ENCODE data around the gene ADGRD1. TPM values are rescaled to one million over a fixed set of nuclear protein-coding genes. Genes with fewer than 3 reads are reported as not detected.
A peak's percentile ranks its signal among the peaks of the same experiment; 100 is the strongest.

Gene ADGRD1
- total and polyA plus RNA-seq, 4 donors: 9.9 to 15.4 (median 12.7) TPM

DNA sequence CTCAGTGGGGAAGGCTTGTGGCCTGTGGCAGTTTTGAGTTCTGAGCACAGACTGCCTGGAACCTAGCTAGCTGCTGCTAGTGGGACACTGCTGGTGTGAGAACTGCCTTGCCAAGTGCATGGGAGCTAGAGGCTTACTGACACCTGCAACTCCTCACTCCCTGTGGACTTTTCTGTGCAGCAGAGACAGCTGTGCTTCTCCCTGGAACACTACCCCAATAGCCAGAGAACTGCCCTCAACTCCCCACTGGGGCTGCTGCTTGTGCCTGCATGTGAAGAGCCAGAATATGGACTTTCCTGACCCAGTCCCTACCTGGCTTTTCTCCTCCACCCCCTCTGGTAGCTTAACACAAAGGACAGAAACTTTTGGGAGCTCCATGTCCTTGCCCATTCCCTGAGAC is 222.6 kb downstream of the ADGRD1 start:
- H3K27me3 ChIP-seq (ENCODE audit: control insufficient read depth, insufficient read depth, low read length): no peaks in the 10 kb centered on the region
- no peaks in the 10 kb centered on the region for H3K36me3 ChIP-seq (ENCODE audit: control insufficient read depth, insufficient read depth, low read length)
- no peak overlapping the region for H3K27ac ChIP-seq (ENCODE audit: low read depth, low read length)
- no peaks in the 10 kb centered on the region for H3K9me3 ChIP-seq (ENCODE audit: control insufficient read depth, insufficient read depth, low read length)
- H3K4me1 ChIP-seq (ENCODE audit: control insufficient read depth, insufficient read depth, low read length): no peaks in the 10 kb centered on the region
- DNase-seq (ENCODE audit: low read depth in 4 of 6, low spot score in 6 of 6): no peak
- H3K4me3 ChIP-seq (ENCODE audit: low read depth, low read length): no peak overlapping the region

GRCh38 chr12:131176926-131177325 is 223.2 kb downstream of the ADGRD1 start:
- H3K4me1 ChIP-seq (ENCODE audit: control insufficient read depth, insufficient read depth, low read length): no peaks in the 10 kb centered on the region
- DNase-seq (ENCODE audit: low read depth in 4 of 6, low spot score in 6 of 6): no peak
- WGBS (ENCODE audit: insufficient coverage): 87% methylated on average over 1 of the region's 1 CpG
- H3K27ac ChIP-seq (ENCODE audit: low read depth, low read length): no peak overlapping the region
- no peaks in the 10 kb centered on the region for H3K27me3 ChIP-seq (ENCODE audit: control insufficient read depth, insufficient read depth, low read length)
- no peaks in the 10 kb centered on the region for H3K9me3 ChIP-seq (ENCODE audit: control insufficient read depth, insufficient read depth, low read length)
- no peaks in the 10 kb centered on the region for H3K36me3 ChIP-seq (ENCODE audit: control insufficient read depth, insufficient read depth, low read length)
- no peak overlapping the region for H3K4me3 ChIP-seq (ENCODE audit: low read depth, low read length)

DNA sequence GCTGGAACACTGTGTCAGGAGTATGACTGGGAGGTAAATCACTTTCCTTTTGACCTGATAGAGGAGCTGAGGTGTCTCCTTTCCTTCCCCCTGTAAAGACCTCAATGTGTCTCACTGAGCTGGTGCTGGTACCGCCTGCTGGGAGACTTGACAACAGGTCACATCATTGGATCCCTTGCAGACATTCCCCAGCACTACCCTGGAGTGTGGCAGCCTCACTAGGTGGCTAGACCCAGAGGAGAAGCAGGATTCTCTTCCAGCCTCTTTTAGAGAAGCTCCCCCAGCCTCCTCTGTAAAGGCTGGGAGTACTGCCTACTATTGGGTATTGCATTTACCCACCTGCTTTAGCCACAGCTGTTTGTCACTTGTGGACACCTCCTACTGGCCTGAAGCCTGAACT is 223.9 kb downstream of the ADGRD1 start:
- 91% methylated on average over 1 of the region's 1 CpG for WGBS (ENCODE audit: insufficient coverage)
- Histone ChIP-seq H3K4me1 (ENCODE audit: control insufficient read depth, insufficient read depth, low read length) (no peaks in the 10 kb centered on the region), H3K36me3 (ENCODE audit: control insufficient read depth, insufficient read depth, low read length) (no peaks in the 10 kb centered on the region), H3K27ac (ENCODE audit: low read depth, low read length) (no peak overlapping the region), H3K9me3 (ENCODE audit: control insufficient read depth, insufficient read depth, low read length) (no peaks in the 10 kb centered on the region), H3K4me3 (ENCODE audit: low read depth, low read length) (no peak overlapping the region), H3K27me3 (ENCODE audit: control insufficient read depth, insufficient read depth, low read length) (no peaks in the 10 kb centered on the region)
- no peak for DNase-seq (ENCODE audit: low read depth in 4 of 6, low spot score in 6 of 6)

- Histone ChIP-seq H3K36me3 (ENCODE audit: control insufficient read depth, insufficient read depth, low read length) (no peaks in the 10 kb centered on the region), H3K9me3 (ENCODE audit: control insufficient read depth, insufficient read depth, low read length) (peaks cover 3% of the 10 kb centered on the region), H3K27me3 (ENCODE audit: control insufficient read depth, insufficient read depth, low read length) (no peaks in the 10 kb centered on the region), H3K27ac (ENCODE audit: low read depth, low read length) (no peak overlapping the region), H3K4me3 (ENCODE audit: low read depth, low read length) (no peak overlapping the region), H3K4me1 (ENCODE audit: control insufficient read depth, insufficient read depth, low read length) (peaks cover 4% of the 10 kb centered on the region)
- DNase-seq (ENCODE audit: low read depth in 4 of 6, low spot score in 6 of 6): no peak
- 67% methylated on average over 1 of the region's 1 CpG for WGBS (ENCODE audit: insufficient coverage)
These were observed 233.9 kb downstream of the ADGRD1 start for GRCh38 chr12:131187602-131188001.

DNA sequence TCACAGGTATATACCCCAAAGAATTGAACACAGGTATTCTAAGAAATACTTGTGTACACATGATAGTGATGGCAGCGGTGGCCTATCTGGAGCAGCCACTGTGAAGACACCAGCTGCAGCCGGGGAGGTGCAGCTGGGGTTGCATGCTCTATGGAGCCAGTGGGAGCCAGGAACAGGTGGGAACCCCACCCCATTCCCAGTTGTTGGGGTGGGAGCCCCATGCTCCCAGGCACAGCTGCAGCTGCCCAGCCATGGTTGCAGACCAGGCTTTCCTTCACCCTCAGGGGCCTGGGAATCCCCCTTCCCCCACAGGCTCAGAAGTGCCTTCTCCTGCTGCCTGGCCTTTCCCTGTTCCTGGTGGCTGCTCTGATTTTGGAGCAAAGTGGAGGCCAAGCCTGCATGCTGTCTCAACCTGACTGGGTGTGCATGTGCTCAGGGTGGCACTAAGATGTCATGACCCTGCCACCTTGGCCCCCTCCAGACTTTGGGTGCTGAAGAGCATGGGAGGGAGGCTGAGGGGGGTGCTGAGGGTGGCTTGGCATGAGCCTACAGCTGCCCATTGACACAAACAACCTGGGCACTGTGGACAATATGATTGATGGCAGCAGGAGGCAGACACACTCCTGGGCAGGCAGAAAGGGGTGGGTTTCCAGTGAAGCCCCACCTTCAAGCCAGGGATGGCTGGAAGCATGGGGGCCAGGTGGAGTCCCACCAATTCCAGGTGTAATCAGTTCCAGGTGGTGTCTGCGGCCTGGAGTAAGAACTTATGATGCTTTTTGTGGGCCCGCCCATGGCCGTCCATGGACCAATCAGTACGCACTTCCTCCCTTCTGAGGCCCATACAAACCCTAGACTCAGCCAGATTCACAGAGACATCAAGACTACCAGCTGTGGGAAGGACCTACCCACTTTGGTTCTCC is 234.7 kb downstream of the ADGRD1 start:
- H3K9me3 ChIP-seq (ENCODE audit: control insufficient read depth, insufficient read depth, low read length): peaks cover 3% of the 10 kb centered on the region
- whole genome bisulfite sequencing (ENCODE audit: insufficient coverage): 98% methylated on average over 6 of the region's 6 CpGs

DNA sequence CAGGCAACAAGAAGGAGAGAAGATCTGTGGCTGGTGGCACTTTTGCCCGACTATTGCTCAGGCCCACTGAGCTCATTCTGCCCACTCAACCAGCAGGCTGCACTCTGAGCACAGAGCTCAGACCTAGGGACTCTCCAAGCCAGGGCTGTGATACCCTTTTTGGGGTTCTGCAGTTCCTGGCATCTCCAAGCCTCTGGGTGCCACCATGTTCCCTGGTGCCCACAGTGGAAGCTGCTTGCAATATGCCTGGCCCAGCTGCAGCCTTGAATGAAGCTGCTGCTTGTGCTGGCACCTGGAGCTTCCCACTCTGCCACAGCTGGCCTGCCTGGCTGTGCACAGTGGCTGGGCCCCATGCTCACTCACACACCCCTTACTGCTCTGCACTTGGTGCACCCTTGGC is 236.1 kb downstream of the ADGRD1 start:
- H3K4me3 ChIP-seq (ENCODE audit: low read depth, low read length): no peak overlapping the region
- DNase-seq (ENCODE audit: low read depth in 4 of 6, low spot score in 6 of 6): peak in 1 of 6 donors; percentile 46
- peaks cover 4% of the 10 kb centered on the region for H3K4me1 ChIP-seq (ENCODE audit: control insufficient read depth, insufficient read depth, low read length)
- H3K27me3 ChIP-seq (ENCODE audit: control insufficient read depth, insufficient read depth, low read length): no peaks in the 10 kb centered on the region
- peaks cover 3% of the 10 kb centered on the region for H3K9me3 ChIP-seq (ENCODE audit: control insufficient read depth, insufficient read depth, low read length)
- no peaks in the 10 kb centered on the region for H3K36me3 ChIP-seq (ENCODE audit: control insufficient read depth, insufficient read depth, low read length)
- H3K27ac ChIP-seq (ENCODE audit: low read depth, low read length): no peak overlapping the region
- WGBS (ENCODE audit: insufficient coverage): no CpG with 5 or more reads among the region's 1 CpG

More for the DNA sequence above, 234.7 kb downstream of the ADGRD1 start:
- no peaks in the 10 kb centered on the region for H3K27me3 ChIP-seq (ENCODE audit: control insufficient read depth, insufficient read depth, low read length)
- H3K4me1 ChIP-seq (ENCODE audit: control insufficient read depth, insufficient read depth, low read length): peaks cover 4% of the 10 kb centered on the region
- H3K4me3 ChIP-seq (ENCODE audit: low read depth, low read length): no peak overlapping the region
- no peak for DNase-seq (ENCODE audit: low read depth in 4 of 6, low spot score in 6 of 6)
- H3K27ac ChIP-seq (ENCODE audit: low read depth, low read length): no peak overlapping the region
- no peaks in the 10 kb centered on the region for H3K36me3 ChIP-seq (ENCODE audit: control insufficient read depth, insufficient read depth, low read length)

GRCh38 chr12:131190965-131191364 is 237.3 kb downstream of the ADGRD1 start:
- H3K27me3 ChIP-seq (ENCODE audit: control insufficient read depth, insufficient read depth, low read length): no peaks in the 10 kb centered on the region
- DNase-seq (ENCODE audit: low read depth in 4 of 6, low spot score in 6 of 6): peak in 1 of 6 donors; percentile 40
- WGBS (ENCODE audit: insufficient coverage): 80% methylated on average over 1 of the region's 4 CpGs
- H3K36me3 ChIP-seq (ENCODE audit: control insufficient read depth, insufficient read depth, low read length): no peaks in the 10 kb centered on the region
- H3K4me1 ChIP-seq (ENCODE audit: control insufficient read depth, insufficient read depth, low read length): peaks cover 4% of the 10 kb centered on the region
- H3K27ac ChIP-seq (ENCODE audit: low read depth, low read length): no peak overlapping the region
- H3K9me3 ChIP-seq (ENCODE audit: control insufficient read depth, insufficient read depth, low read length): no peaks in the 10 kb centered on the region
- H3K4me3 ChIP-seq (ENCODE audit: low read depth, low read length): no peak overlapping the region

Small RNA genes within 50 kb of the gene (small RNA-seq; reads per million reads assigned to genes)
- gene RF00019 (ENCODE audit: low replicate concordance): not detected

Other genes with a start within 250 kb of the ADGRD1 start
- 10 to 100 TPM; 11.4 to 18.4 TPM for gene RIMBP2, start 237.6 kb upstream of the ADGRD1 start, total RNA-seq
- gene RIMBP2, start 237.6 kb upstream of the ADGRD1 start, polyA plus RNA-seq (ENCODE audit: insufficient read length in 2 of 2): 10 to 100 TPM; 36.6 to 37.3 TPM
- 10 to 100 TPM; 39.2 to 41.4 TPM for gene STX2, start 114.7 kb upstream of the ADGRD1 start, total RNA-seq
- 10 to 100 TPM; 35.5 to 38.4 TPM for gene STX2, start 114.7 kb upstream of the ADGRD1 start, polyA plus RNA-seq (ENCODE audit: insufficient read length in 2 of 2)
- 100 to 1,000 TPM; 265 to 559 TPM for gene RAN, start 81.8 kb upstream of the ADGRD1 start, total RNA-seq
- gene RAN, start 81.8 kb upstream of the ADGRD1 start, polyA plus RNA-seq (ENCODE audit: insufficient read length in 2 of 2): 100 to 1,000 TPM; 477 to 499 TPM